Activated CD8-positive, alpha-beta T cell treated with anti-CD3 and anti-CD28 coated beads for 36 hours (primary cell): ENCODE results near the gene ABLIM1. TPM values are rescaled to one million over a fixed set of nuclear protein-coding genes. Genes with fewer than 3 reads are reported as not detected.

Experiments used
- ATAC-seq: fragments of 200-7000 bp; cut with Tn5 transposase; one replicate; pipeline ENCODE4 v1.10.0; 2021; ENCODE audit warnings: mild to moderate bottlenecking, moderate library complexity
- CTCF ChIA-PET: fragments of 350-600 bp; sonication (Branson Sonifier 250); formaldehyde crosslinking; loops from one replicate; lab custom pipeline; 2021; ENCODE audit warnings: antibody characterized with exemption; lab: Charles Lee
- POLR2A ChIA-PET: fragments of 350-600 bp; sonication (Branson Sonifier 250); formaldehyde crosslinking; loops from one replicate; lab custom pipeline; 2021; ENCODE audit warnings: antibody characterized with exemption; lab: Charles Lee
- DNase-seq: peaks from one replicate; pipeline ENCODE4 v3.0.0-alpha.2; 2020
- H3K27ac Mint-ChIP-seq: one replicate; pipeline ENCODE4 v1.8.0; 2021; ENCODE audit warnings: mild to moderate bottlenecking, mixed read lengths
- H3K27me3 Mint-ChIP-seq: one replicate; pipeline ENCODE4 v1.8.0; 2021; ENCODE audit warnings: mixed read lengths
- H3K36me3 Mint-ChIP-seq: one replicate; pipeline ENCODE4 v1.8.0; 2021; ENCODE audit warnings: low read depth, mixed read lengths
- H3K4me1 Mint-ChIP-seq: one replicate; pipeline ENCODE4 v1.8.0; 2021; ENCODE audit warnings: low read depth, mixed read lengths
- H3K4me3 Mint-ChIP-seq: one replicate; pipeline ENCODE4 v1.8.0; 2021; ENCODE audit warnings: mild to moderate bottlenecking, moderate library complexity, mixed read lengths
- H3K9me3 Mint-ChIP-seq: one replicate; pipeline ENCODE4 v1.8.0; 2021; ENCODE audit warnings: mixed read lengths
- CTCF ChIP-seq: fragments of 200-600 bp; IDR thresholded peaks from one replicate; pipeline ENCODE4 v1.8.0; 2022; ENCODE audit warnings: antibody characterized with exemption, mild to moderate bottlenecking
- intact Hi-C: fragments of 100-400 bp; cut with micrococcal nuclease; formaldehyde crosslinking; loops from one replicate; pipeline ENCODE4 v1.10.0; 2022
- total RNA-seq, 2 experiments: library from RNA; stranded (reverse); gene quantifications; one replicate each; pipeline ENCODE4 v1.2.3, GENCODE V29; 2021

The ABLIM1 gene
- total RNA-seq, 2 experiments from 2014 or later: 148 to 155 TPM

GRCh38 chr10:114432566-114433093, 225.4 kb downstream of the ABLIM1 start:
- ChIA-PET CTCF (interaction anchor here (1.4 to 2.3 kb wide), 2 partner anchors 129 to 272 kb away, joined by 3 to 8 read pairs; no protein-coding TSS in a partner anchor), POLR2A (interaction anchor here (0.7 kb wide), 1 partner anchor 216 kb away, joined by 3 read pairs; no protein-coding TSS in a partner anchor)
- H3K27ac Mint-ChIP-seq: peak overlapping the region; percentile 67
- TF ChIP-seq CTCF: no peak
- H3K27me3 Mint-ChIP-seq: no peaks in the 10 kb centered on the region
- H3K36me3 Mint-ChIP-seq: peaks cover 33% of the 10 kb centered on the region
- H3K4me1 Mint-ChIP-seq: peaks cover 7% of the 10 kb centered on the region
- no peaks in the 10 kb centered on the region for H3K9me3 Mint-ChIP-seq
- no peak for DNase-seq
- H3K4me3 Mint-ChIP-seq: no peak overlapping the region
- intact Hi-C loops: no loop called here
- ATAC-seq: no peak

DNA sequence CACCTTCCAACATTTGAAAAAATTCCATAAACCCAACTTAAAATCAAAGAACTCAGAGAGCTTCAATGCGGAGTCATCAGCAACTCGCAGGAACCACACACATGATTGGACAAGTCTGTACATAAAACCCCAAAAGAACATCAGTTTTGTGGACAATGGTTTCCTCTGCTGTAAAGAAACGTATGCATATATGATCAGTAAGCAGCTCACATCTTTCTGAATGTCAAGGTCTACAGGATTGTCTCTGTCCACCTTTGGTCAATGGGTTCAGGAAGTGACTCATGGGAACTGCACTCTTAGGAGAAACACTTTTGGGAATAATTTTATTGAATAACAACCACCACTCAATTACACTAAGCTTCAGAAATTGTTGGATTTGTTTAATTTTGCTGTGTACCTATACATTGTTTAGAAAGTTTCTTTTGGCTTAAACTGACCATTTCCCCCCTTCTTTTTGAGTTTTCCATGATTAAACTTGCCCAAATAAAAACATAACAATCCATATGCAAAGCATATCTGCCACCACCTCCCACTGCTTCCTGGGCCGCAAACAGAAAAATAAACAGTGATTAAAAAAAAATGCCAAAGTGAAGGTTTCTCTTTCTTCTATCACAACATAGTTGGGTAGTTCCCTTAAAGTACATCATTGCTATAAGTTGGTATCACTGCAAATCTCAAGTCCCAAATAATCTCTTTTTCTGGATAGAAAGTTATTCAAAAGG, 226.5 kb downstream of the ABLIM1 start:
- CTCF ChIA-PET: interaction anchor here (1.4 to 2.3 kb wide), 3 partner anchors 10 to 128 kb away, joined by 3 to 8 read pairs (median 4); no protein-coding TSS in a partner anchor
- no peak for DNase-seq
- no peaks in the 10 kb centered on the region for H3K27me3 Mint-ChIP-seq
- peak overlapping the region; percentile 57 for H3K27ac Mint-ChIP-seq
- POLR2A ChIA-PET: no interaction called here
- H3K4me3 Mint-ChIP-seq: no peak overlapping the region
- peaks cover 7% of the 10 kb centered on the region for H3K4me1 Mint-ChIP-seq
- peaks cover 33% of the 10 kb centered on the region for H3K36me3 Mint-ChIP-seq
- TF ChIP-seq CTCF: no peak
- intact Hi-C loops: no loop called here
- H3K9me3 Mint-ChIP-seq: no peaks in the 10 kb centered on the region
- no peak for ATAC-seq

DNA sequence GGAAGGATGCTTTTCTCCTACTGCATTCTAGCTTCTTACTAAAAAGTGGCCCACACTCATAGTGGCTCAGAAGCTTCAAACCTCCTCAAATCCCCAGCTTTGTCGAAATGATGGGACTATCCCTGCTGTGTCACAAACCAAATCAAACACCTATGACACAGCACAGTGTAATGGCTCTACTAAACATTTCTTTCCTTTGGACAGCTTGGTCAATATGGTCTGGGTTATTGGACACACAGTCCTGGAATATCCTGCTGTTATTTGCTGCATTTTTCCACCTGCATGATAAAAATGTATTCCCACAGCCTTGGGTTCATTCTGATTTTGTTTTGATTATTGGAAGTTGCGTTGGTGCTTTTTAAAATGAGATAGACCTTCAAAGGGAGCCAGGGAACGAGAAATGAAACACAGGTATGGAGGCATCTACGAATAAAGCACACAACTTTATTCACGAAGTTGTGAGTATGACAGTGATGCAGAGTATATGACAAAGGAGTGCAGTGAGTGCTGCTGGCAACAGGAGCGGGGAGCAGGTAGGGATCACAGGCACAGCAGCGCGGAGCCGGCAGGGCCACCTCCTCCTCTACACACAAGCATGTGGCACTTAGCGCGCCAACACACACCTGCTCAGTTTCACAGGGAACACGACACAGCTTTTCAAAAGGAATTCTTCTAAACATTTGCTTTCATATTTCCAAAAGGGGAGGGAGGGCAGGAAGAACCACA, 227.2 kb downstream of the ABLIM1 start:
- intact Hi-C loops: no loop called here
- no peak for TF ChIP-seq CTCF
- CTCF ChIA-PET: interaction anchor here (1.4 to 2.4 kb wide), 5 partner anchors 11 to 127 kb away, joined by 3 to 9 read pairs (median 5); no protein-coding TSS in a partner anchor
- ATAC-seq (no peak), DNase-seq (no peak)
- POLR2A ChIA-PET: no interaction called here
- Mint-ChIP-seq H3K4me1 (peaks cover 7% of the 10 kb centered on the region), H3K27ac (peak overlapping the region; percentile 48), H3K36me3 (peaks cover 26% of the 10 kb centered on the region), H3K4me3 (no peak overlapping the region), H3K27me3 (no peaks in the 10 kb centered on the region), H3K9me3 (no peaks in the 10 kb centered on the region)

DNA sequence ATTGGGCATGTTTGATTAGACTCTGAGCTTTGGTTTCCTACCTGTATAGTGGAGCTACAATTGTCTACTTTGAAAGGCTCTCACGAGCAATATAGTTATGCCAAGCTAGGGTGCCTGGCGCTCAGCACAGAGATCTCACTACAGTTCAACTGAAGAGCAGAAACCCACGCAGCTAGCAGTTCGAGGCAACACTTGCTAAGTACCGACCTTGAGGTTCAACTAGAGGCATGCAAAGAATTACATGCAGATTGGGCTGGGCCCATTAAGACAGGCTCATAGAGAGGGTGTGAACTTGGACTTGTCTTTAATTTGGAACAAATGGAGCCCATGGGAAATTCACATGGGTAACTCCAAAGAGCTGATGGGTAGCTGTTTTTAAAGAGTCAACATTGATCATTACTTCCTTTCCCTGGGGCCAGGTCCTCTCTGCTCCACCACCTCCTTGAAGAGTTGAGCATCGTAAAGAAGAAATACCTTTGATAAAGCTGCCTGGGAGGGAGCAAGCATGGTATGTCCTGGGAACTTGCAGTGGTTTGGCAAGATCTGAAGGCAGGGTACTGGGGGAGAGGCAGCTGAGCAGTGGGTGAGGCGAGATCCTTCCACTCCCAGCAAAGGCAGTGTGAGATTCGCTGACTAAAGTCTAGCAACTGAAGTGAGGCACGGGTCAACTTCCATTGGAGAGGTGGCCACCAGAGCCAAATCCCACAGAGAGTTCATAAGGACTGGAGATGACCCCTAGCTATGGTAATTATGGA, 228.3 kb downstream of the ABLIM1 start:
- ATAC-seq (peak; percentile 26), DNase-seq (no peak)
- ChIA-PET POLR2A (no interaction called here), CTCF (interaction anchor here (0.6 to 2.4 kb wide), 6 partner anchors 8 to 208 kb away, joined by 3 to 9 read pairs (median 4); no protein-coding TSS in a partner anchor)
- intact Hi-C loops: loop anchor here (5.0 kb wide), 1 partner anchor 127 kb away; no protein-coding TSS in a partner anchor
- no peak overlapping the region for H3K4me3 Mint-ChIP-seq
- H3K27me3 Mint-ChIP-seq: no peaks in the 10 kb centered on the region
- H3K9me3 Mint-ChIP-seq: no peaks in the 10 kb centered on the region
- peaks cover 7% of the 10 kb centered on the region for H3K4me1 Mint-ChIP-seq
- H3K36me3 Mint-ChIP-seq: peaks cover 24% of the 10 kb centered on the region
- peak overlapping the region; percentile 16 for H3K27ac Mint-ChIP-seq
- TF ChIP-seq CTCF: no peak
